NCI-H2081 (cell line): ENCODE measurements around the gene CADPS.

Experiments used
- DNase-seq, 2 experiments: peaks; one replicate each; lab custom pipeline; 2025; lab: John Stamatoyannopoulos, UW

Gene CADPS

GRCh38 chr3:62737449-62737848, 137.8 kb downstream of the CADPS start:
- no peak for DNase-seq

GRCh38 chr3:62735510-62735909, 139.7 kb downstream of the CADPS start:
- DNase-seq, result no peak

GRCh38 chr3:62732183-62732904, 142.9 kb downstream of the CADPS start:
- no peak for DNase-seq

GRCh38 chr3:62727981-62728380, 147.2 kb downstream of the CADPS start:
- no peak for DNase-seq

GRCh38 chr3:62727536-62727935, 147.7 kb downstream of the CADPS start:
- peak in 1 of 2 experiments; percentile 1 for DNase-seq

- DNase-seq, result no peak
These were observed 150.7 kb downstream of the CADPS start for GRCh38 chr3:62724503-62724902.

- no peak for DNase-seq
These were observed 151.3 kb downstream of the CADPS start for GRCh38 chr3:62723914-62724217.

- no peak for DNase-seq
These were observed 151.9 kb downstream of the CADPS start for GRCh38 chr3:62723166-62723913.

GRCh38 chr3:62722344-62722743, 152.9 kb downstream of the CADPS start:
- no peak for DNase-seq

GRCh38 chr3:62718515-62719320, 156.5 kb downstream of the CADPS start:
- peak; percentile 8 to 36 for DNase-seq

GRCh38 chr3:62718011-62718410, 157.2 kb downstream of the CADPS start:
- no peak for DNase-seq

GRCh38 chr3:62712746-62713145, 162.5 kb downstream of the CADPS start:
- DNase-seq, result no peak

- no peak for DNase-seq
These were observed 164.5 kb downstream of the CADPS start for GRCh38 chr3:62710751-62711150.

GRCh38 chr3:62708638-62709373, 166.4 kb downstream of the CADPS start:
- DNase-seq, result no peak

- no peak for DNase-seq
These were observed 169.5 kb downstream of the CADPS start for GRCh38 chr3:62705721-62706120.

GRCh38 chr3:62703451-62704167, 171.6 kb downstream of the CADPS start:
- no peak for DNase-seq

- no peak for DNase-seq
These were observed 174.9 kb downstream of the CADPS start for GRCh38 chr3:62700357-62700756.

GRCh38 chr3:62699728-62700127, 175.5 kb downstream of the CADPS start:
- no peak for DNase-seq

- no peak for DNase-seq
These were observed 179.2 kb downstream of the CADPS start for GRCh38 chr3:62696011-62696410.

GRCh38 chr3:62688812-62689211, 186.4 kb downstream of the CADPS start:
- no peak for DNase-seq

- DNase-seq, result peak in 1 of 2 experiments; percentile 2
These were observed 187.2 kb downstream of the CADPS start for GRCh38 chr3:62688050-62688449.
